HL-60 (cell line): ENCODE results near the gene DDX52.

Source experiments
- DNase-seq, 2 experiments: peaks; one replicate each; pipeline ENCODE4 v3.0.0-alpha.2; 2010 to 2020; ENCODE audit warnings: low read depth in 1 of 2, low spot score in 1 of 2
- H3K27ac ChIP-seq: fragments of 250-450 bp; sonication (Bioruptor Pico); replicated peaks from 2 replicates; pipeline ENCODE4 v1.5.1; 2020; ENCODE audit warnings: mild to moderate bottlenecking, moderate library complexity
- H3K27me3 ChIP-seq: fragments of 250-450 bp; sonication (Bioruptor Pico); 2 replicates; pipeline ENCODE4 v1.5.1; 2021; ENCODE audit warnings: mild to moderate bottlenecking, moderate library complexity; ENCODE audit not compliant: insufficient read depth, poor library complexity, severe bottlenecking
- H3K4me3 ChIP-seq: replicated peaks from 2 replicates; pipeline ENCODE4 v1.5.1; 2011; ENCODE audit warnings: mild to moderate bottlenecking, control low read depth, low read length; ENCODE audit not compliant: insufficient read depth
- CTCF ChIP-seq: IDR thresholded peaks from one replicate; pipeline ENCODE4 v1.5.1; 2011; ENCODE audit warnings: low read length, control low read depth, inconsistent platforms; ENCODE audit not compliant: insufficient read depth
- GABPA ChIP-seq: IDR thresholded peaks from 2 replicates; pipeline ENCODE4 v1.6.1; 2012; ENCODE audit warnings: low read depth
- POLR2AphosphoS5 ChIP-seq: IDR thresholded peaks from 2 replicates; pipeline ENCODE4 v1.6.1; 2012; ENCODE audit warnings: low read depth
- REST ChIP-seq: IDR thresholded peaks from 2 replicates; pipeline ENCODE4 v1.6.1; 2012; ENCODE audit warnings: low read depth; ENCODE audit not compliant: insufficient replicate concordance
- SPI1 ChIP-seq: IDR thresholded peaks from 2 replicates; pipeline ENCODE4 v1.6.1; 2012; ENCODE audit warnings: low read depth, mild to moderate bottlenecking, borderline replicate concordance

Gene DDX52

GRCh38 chr17:37662353-37662752 lies 19.1 kb upstream of the DDX52 start:
- no peak for DNase-seq
- Histone ChIP-seq H3K27ac (no peak overlapping the region), H3K4me3 (no peak overlapping the region), H3K27me3 (peaks cover 4% of the 10 kb centered on the region)
- TF ChIP-seq CTCF (no peak), SPI1 (no peak), GABPA (no peak), REST (no peak), POLR2AphosphoS5 (no peak)

GRCh38 chr17:37661400-37662014 lies 18.3 kb upstream of the DDX52 start:
- peaks cover 4% of the 10 kb centered on the region for H3K27me3 ChIP-seq
- no peak for DNase-seq
- TF ChIP-seq CTCF: no peak
- TF ChIP-seq GABPA: no peak
- TF ChIP-seq SPI1: no peak
- no peak for TF ChIP-seq REST
- no peak for TF ChIP-seq POLR2AphosphoS5
- no peak overlapping the region for H3K4me3 ChIP-seq
- H3K27ac ChIP-seq: no peak overlapping the region

- no peak for TF ChIP-seq POLR2AphosphoS5
- Histone ChIP-seq H3K27ac (no peak overlapping the region), H3K4me3 (no peak overlapping the region), H3K27me3 (peaks cover 4% of the 10 kb centered on the region)
- DNase-seq: no peak
Observed at GRCh38 chr17:37659925-37660324, 16.7 kb upstream of the DDX52 start.

GRCh38 chr17:37657202-37657601 lies 14.0 kb upstream of the DDX52 start:
- Histone ChIP-seq H3K4me3 (no peak overlapping the region), H3K27ac (no peak overlapping the region), H3K27me3 (peaks cover 4% of the 10 kb centered on the region)
- no peak for DNase-seq
- no peak for TF ChIP-seq CTCF
- TF ChIP-seq SPI1: no peak
- no peak for TF ChIP-seq REST
- no peak for TF ChIP-seq POLR2AphosphoS5
- TF ChIP-seq GABPA: no peak
